Activated CD4-positive, CD25-positive, alpha-beta regulatory T cell (primary cell): Measurements from ENCODE around the gene CDC42BPA.
"Not testable (repeated sequence)": the region's sequence is repeated elsewhere in the genome, so short reads cannot be mapped to it uniquely, and the experiment has no call there.

Experiments used
- DNase-seq, 4 experiments: peaks; one replicate each; lab custom pipeline; 2025; lab: John Stamatoyannopoulos, UW

The CDC42BPA gene

DNA sequence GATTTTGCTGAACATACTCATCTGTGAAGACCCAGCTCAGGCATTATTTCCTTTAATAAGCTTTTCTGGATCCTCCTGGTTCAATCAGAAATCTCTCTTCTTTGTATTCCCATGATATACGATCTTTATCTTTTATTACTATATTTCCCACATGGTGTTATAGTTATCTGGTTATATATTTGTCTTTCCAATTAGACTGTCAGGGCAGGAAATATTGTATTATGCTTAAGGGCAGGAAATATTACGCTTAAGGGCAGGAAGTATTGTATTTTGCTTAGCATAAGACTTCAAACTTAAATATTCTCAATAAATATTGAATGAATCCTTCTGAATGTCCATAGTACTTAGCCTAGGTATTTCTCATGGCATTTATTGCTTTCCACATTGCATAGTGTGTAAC lies 256.0 kb downstream of the CDC42BPA start:
- DNase-seq: no peak

GRCh38 chr1:227059076-227059475 lies 259.2 kb downstream of the CDC42BPA start:
- DNase-seq: no peak

DNA sequence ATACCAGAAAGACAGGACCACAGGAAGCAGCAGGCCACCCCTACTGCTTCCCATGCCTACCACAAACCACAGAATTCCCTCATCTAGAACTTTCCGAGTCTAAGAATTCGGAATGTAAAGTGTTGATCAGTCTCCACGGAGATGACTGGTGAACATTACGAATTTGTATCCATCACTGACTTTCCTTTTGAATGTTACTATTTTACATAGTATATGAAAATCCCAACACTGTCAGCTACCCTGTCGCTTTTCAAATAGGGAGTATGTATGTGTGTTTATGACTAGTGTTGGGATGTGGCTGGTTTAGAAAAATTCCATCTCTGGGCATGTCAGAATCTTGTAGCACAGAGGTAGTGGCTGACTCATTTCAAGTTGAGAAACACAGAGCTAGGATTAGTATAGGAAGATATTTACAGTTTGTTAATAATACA lies 260.0 kb downstream of the CDC42BPA start:
- no peak for DNase-seq

- DNase-seq: no peak
Observed at GRCh38 chr1:227049253-227049652, 269.0 kb downstream of the CDC42BPA start.

GRCh38 chr1:227043755-227044154 lies 274.5 kb downstream of the CDC42BPA start:
- DNase-seq: no peak

- no peak for DNase-seq
Observed at GRCh38 chr1:227042292-227042691, 276.0 kb downstream of the CDC42BPA start.

DNA sequence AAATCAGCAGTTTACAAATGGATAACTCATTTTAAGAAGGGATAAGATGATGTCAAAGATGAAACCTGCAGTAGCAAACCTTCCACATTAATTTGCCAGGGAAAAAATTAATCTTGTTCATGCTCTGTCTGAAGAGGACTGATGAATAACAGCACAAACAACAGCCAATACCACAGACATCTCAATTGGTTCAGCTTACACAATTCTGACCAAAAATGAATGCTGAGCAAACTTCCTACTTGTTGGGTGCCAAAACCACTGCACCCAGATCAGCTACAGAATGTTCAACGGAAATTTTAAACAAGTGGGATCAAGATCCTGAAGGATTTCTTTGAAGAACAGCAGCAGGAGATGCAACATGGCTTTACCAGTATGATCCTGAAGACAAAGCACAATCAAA lies 279.9 kb downstream of the CDC42BPA start:
- DNase-seq: no peak

GRCh38 chr1:227037121-227037520 lies 281.2 kb downstream of the CDC42BPA start:
- no peak for DNase-seq

- DNase-seq: no peak
Observed at GRCh38 chr1:227035316-227035715, 283.0 kb downstream of the CDC42BPA start.

GRCh38 chr1:227033880-227034279 lies 284.4 kb downstream of the CDC42BPA start:
- no peak for DNase-seq

GRCh38 chr1:227032396-227032795 lies 285.9 kb downstream of the CDC42BPA start:
- DNase-seq: no peak

DNA sequence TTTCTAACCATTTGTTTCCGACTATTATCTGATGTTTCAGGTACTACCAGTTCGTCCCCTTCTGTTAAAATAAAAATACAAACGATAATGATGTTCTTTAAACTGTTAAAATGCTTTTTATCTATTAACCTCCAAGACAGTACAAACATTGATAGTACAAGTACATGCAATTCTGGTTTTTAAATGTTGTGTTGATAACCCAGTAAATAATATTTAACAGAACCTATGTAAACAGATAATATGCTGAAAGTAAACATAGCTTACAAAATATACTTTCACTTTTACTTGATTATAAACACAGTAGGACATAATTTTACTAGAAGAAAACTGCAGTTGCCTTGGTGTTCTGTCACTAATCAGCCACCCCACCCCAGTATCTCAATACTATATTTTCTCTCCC lies 301.3 kb downstream of the CDC42BPA start:
- no peak for DNase-seq

DNA sequence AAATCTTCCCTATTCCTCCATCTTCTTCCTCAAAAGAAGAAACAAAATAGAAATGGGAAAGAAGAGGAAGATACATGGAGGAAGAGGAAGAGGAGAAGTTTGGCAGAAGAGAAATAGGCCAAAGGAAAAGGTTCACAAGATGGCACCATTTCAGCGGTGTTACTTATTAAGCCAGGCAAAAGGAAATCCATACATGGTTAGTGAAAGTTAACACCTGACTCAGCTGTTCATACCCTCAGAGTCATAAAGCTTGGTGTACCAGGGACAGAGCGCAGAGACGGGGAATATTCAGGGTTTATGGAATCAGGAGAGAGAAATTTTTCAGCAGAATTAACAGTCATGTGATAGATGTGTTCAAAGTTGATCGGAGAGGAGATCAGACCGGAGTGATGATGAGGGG lies 307.6 kb downstream of the CDC42BPA start:
- no peak for DNase-seq

- no peak for DNase-seq
Observed at GRCh38 chr1:227009937-227010336, 308.4 kb downstream of the CDC42BPA start.

DNA sequence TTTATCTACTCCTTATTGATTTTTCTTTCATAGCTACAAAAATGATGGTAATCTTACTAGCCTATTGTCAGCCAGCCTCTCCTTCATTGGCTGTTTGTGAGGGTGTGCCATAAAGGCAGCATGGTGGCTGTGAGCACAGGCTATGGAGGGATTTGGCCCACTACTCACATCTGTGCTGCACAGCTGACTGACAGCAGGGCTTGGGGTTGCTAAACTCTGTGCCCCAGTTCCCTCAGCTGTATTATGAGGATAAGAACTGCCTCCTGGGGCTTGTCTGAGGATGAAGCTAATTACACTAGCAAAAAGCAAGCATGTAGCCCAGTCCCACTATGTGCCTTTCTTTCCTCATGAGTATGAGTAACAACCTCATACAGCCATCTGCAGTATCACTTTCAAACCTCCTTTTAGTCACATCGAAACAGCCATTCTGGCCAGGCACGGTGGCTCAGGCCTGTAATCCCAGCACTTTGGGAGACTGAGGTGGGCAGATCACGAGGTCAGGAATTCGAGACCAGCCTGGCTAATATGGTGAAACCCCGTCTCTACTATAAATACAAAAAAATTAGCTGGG lies 312.0 kb downstream of the CDC42BPA start:
- DNase-seq: no peak

- no peak for DNase-seq
Observed at GRCh38 chr1:227004796-227005195, 313.5 kb downstream of the CDC42BPA start.

DNA sequence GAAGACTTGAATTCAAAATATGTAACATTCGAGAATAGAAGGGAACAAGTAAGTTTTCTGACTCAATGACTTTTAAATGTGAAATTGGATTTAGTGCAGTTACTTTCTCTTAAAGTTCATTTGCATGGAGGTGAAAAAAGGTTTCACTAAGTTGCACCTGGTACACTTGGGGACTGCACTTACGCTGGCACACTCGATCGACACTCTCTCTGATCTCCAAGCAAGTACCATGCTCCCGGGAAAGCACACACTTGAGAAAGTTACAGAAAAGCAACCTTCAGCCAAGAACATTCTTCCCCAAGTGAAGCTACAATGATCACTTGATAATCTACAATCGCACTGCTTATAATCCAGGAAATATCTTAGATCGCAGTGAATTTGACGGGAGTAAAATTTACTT lies 315.1 kb downstream of the CDC42BPA start:
- DNase-seq: no peak

GRCh38 chr1:227002531-227003049 lies 315.7 kb downstream of the CDC42BPA start:
- no peak for DNase-seq

DNA sequence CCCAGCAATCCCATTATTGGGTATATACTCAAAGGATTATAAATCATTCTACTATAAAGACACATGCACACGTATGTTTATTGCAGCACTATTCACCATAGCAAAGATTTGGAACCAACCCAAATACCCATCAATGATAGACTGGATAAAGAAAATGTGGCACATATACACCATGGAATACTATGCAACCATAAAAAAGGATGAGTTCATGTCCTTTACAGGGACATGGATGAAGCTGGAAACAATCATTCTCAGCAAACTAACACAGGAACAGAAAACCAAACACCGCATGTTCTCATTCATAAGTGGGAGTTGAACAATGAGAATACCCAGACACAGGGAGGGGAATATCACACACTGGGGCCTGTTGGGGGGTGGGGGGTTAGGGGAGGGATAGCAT lies 318.7 kb downstream of the CDC42BPA start:
- not testable (repeated sequence) for DNase-seq

DNA sequence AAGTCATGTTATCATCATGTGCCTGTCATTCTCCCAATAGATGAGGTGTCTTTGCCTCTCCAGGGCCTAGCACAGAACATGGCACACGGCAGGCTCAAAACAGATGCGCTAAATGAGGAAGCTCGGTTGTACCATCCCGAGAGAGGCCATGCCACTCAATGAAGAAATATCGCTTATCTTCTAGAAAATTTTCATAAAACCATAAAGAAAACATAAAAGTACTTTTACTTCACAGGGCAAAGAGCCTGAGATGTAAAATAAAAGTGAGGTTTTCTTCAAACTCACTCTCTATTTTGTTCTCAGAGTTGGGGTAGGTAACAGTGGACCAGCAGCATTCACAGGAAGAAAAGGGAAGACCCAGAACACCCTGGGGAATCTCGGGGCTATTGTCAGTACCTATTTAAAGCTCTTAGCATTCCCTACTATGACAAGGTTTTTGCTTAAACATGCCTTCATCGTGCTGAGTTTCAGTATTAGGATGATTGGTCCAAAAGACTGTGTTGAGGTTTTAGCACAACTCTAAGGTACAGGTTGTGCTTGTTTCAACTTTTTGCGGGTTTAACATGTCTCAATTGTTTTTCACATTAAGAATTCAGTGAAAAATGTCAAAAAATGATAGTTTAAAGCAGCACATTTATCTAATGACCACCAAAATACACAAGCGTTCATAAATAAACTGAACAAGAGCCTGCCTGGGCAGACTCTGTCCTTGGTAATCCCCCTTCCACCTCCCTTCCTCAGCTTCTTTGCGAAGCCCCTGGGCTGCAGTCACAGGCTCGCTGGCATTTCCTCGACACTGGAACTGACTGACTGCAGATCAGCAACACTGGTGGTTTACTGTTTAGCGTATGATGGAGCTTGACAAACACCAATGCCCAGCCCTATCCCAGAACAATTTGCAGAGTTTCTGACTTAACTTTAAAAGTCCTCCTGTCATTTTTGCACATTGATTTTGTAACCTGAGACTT lies 322.6 kb downstream of the CDC42BPA start:
- no peak for DNase-seq

DNA sequence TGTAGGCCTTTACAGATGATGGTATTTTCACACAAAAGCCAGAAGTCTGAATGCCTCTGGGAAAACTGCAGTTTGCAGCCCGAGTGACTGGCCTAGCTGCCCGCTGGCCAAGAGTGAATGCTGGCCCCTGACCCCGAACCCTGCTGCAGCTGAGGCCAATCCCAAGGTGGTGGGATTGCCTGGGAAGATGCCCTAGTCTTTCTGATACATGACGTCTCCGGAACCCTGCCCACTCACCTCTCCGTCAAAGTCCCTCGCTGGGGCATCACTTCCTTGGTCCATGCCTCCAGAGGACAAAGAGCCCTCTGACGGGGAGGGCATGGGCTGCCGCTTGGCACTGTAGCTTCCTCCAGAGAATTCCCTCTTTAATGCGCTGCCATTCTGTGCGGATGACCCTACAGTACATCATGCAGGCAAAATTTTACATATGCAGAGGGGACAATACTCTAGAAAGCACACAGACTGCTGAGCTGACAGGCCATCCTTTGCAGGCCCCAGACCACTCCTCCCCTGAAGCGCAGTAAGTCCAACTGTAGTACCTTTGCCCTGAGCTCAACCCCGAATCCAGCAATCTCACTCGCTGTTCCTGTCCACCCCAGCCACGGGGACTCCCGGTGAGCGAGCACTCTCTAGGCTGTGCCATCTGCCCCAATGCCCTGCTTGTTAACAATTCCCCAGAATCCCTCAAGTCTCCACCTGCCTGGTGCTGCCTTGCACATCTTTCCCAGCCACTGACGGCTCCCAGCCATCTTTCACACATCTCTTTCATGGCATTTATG lies 323.5 kb downstream of the CDC42BPA start:
- DNase-seq: no peak

DNA sequence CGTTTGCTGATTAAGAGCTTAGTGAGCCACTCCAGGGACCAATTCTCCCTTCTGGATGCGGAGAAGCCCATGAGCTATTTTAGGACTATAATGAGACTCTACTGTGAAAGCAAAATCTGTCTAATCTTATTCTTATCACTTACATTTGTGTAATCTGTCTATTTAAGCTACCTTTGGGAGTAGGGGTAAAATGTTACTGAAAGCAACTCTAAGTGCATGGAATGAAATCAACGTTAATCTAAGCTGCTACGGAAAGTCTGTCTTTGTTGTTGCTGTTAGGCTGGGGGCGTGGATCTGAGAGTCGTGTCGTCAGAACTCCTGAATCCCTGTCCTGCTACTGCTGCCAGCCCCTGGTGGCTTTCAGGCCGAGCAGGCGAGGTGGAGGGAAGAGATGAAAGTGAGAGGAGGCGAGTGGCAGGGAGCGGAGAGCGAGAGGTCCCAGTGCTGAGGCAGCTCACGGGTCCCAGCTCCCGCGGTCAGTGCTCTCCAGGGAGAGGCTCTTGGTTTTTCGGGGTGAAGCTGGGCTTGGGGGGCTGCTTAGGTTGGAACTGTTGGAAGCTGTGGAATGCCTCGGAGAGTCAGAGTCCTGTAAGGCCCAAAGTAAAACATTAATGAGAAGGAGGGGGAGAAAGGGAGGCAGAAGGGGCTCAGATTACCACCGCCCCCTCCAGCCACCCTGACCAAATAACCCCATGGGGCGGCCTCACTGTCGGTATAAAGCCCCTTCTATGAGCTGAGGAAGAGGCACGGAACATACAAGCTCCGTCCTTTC lies 324.3 kb downstream of the CDC42BPA start:
- DNase-seq: no peak
